ENCODE data around the gene DISC1. TPM values are rescaled to one million over a fixed set of nuclear protein-coding genes. Genes with fewer than 3 reads are reported as not detected.
A peak's percentile ranks its signal among the peaks of the same experiment; 100 is the strongest.

The DISC1 gene
- total RNA-seq, 3 donors from 2014 or later = 12.1 to 18.9 (median 12.4) TPM

- no peak for DNase-seq (ENCODE audit: low spot score in 2 of 2)
- intact Hi-C loops (cut with DNase I; ENCODE audit: low total_unique reads) = no loop called here
- no peaks in the 10 kb centered on the region for H3K4me1 ChIP-seq
- TF ChIP-seq POLR2A (IDR thresholded peaks at IDR 0.05) = no peak
- no peak for TF ChIP-seq CTCF (IDR thresholded peaks at IDR 0.05)
- no peak for TF ChIP-seq POLR2AphosphoS5 (IDR thresholded peaks at IDR 0.05)
- H3K36me3 ChIP-seq = no peaks in the 10 kb centered on the region
- H3K9me3 ChIP-seq = no peaks in the 10 kb centered on the region
- H3K27ac ChIP-seq = no peak overlapping the region
- H3K27me3 ChIP-seq = no peaks in the 10 kb centered on the region
- no peak overlapping the region for H3K4me3 ChIP-seq
Observed at GRCh38 chr1:231793893-231794292, 167.3 kb downstream of the DISC1 start.

GRCh38 chr1:231796141-231796540 lies 169.6 kb downstream of the DISC1 start:
- H3K36me3 ChIP-seq = no peaks in the 10 kb centered on the region
- H3K27ac ChIP-seq = no peak overlapping the region
- intact Hi-C loops (cut with DNase I; ENCODE audit: low total_unique reads) = no loop called here
- no peak for DNase-seq (ENCODE audit: low spot score in 2 of 2)
- H3K9me3 ChIP-seq = no peaks in the 10 kb centered on the region
- no peaks in the 10 kb centered on the region for H3K27me3 ChIP-seq
- TF ChIP-seq CTCF (IDR thresholded peaks at IDR 0.05) (no peak), POLR2AphosphoS5 (IDR thresholded peaks at IDR 0.05) (no peak), POLR2A (IDR thresholded peaks at IDR 0.05) (no peak)
- no peak overlapping the region for H3K4me3 ChIP-seq
- H3K4me1 ChIP-seq = no peaks in the 10 kb centered on the region

- Histone ChIP-seq H3K27ac (no peak overlapping the region), H3K36me3 (no peaks in the 10 kb centered on the region), H3K4me1 (no peaks in the 10 kb centered on the region), H3K27me3 (no peaks in the 10 kb centered on the region), H3K9me3 (peaks cover 0 to 5% of the 10 kb centered on the region in 2 donors), H3K4me3 (no peak overlapping the region)
- no peak for DNase-seq (ENCODE audit: low spot score in 2 of 2)
- intact Hi-C loops (cut with DNase I; ENCODE audit: low total_unique reads) = no loop called here
- TF ChIP-seq POLR2AphosphoS5 (IDR thresholded peaks at IDR 0.05) (no peak), CTCF (IDR thresholded peaks at IDR 0.05) (no peak), POLR2A (IDR thresholded peaks at IDR 0.05) (no peak)
Observed at GRCh38 chr1:231799363-231799986, 172.9 kb downstream of the DISC1 start.

GRCh38 chr1:231800108-231800507 lies 173.5 kb downstream of the DISC1 start:
- no peak overlapping the region for H3K4me3 ChIP-seq
- peak overlapping the region in 1 of 2 donors; percentile 25 for H3K27ac ChIP-seq
- DNase-seq (ENCODE audit: low spot score in 2 of 2) = no peak
- H3K36me3 ChIP-seq = no peaks in the 10 kb centered on the region
- TF ChIP-seq POLR2A (IDR thresholded peaks at IDR 0.05) = no peak
- no peak for TF ChIP-seq CTCF (IDR thresholded peaks at IDR 0.05)
- TF ChIP-seq POLR2AphosphoS5 (IDR thresholded peaks at IDR 0.05) = no peak
- no peaks in the 10 kb centered on the region for H3K4me1 ChIP-seq
- intact Hi-C loops (cut with DNase I; ENCODE audit: low total_unique reads) = no loop called here
- peaks cover 0 to 5% of the 10 kb centered on the region in 2 donors for H3K9me3 ChIP-seq
- no peaks in the 10 kb centered on the region for H3K27me3 ChIP-seq

- H3K27ac ChIP-seq = no peak overlapping the region
- TF ChIP-seq POLR2AphosphoS5 (IDR thresholded peaks at IDR 0.05) (no peak), POLR2A (IDR thresholded peaks at IDR 0.05) (no peak), CTCF (IDR thresholded peaks at IDR 0.05) (no peak)
- no peaks in the 10 kb centered on the region for H3K27me3 ChIP-seq
- peaks cover 0 to 5% of the 10 kb centered on the region in 2 donors for H3K9me3 ChIP-seq
- H3K36me3 ChIP-seq = no peaks in the 10 kb centered on the region
- no peaks in the 10 kb centered on the region for H3K4me1 ChIP-seq
- DNase-seq (ENCODE audit: low spot score in 2 of 2) = no peak
- no peak overlapping the region for H3K4me3 ChIP-seq
- intact Hi-C loops (cut with DNase I; ENCODE audit: low total_unique reads) = no loop called here
Observed at GRCh38 chr1:231801042-231801585, 174.5 kb downstream of the DISC1 start.
